ENCODE measurements around the gene TMTC2.

TMTC2 gene

GRCh38 chr12:82874945-82875344 lies 188.2 kb downstream of the TMTC2 start:
- in situ Hi-C loops (cut with MboI; ENCODE audit: low sequenced_read_pairs), result no loop called here

GRCh38 chr12:82876075-82876474 lies 189.4 kb downstream of the TMTC2 start:
- in situ Hi-C loops (cut with MboI; ENCODE audit: low sequenced_read_pairs), result no loop called here

- in situ Hi-C loops (cut with MboI; ENCODE audit: low sequenced_read_pairs), result no loop called here
Observed at GRCh38 chr12:82877963-82878362, 191.3 kb downstream of the TMTC2 start.

- in situ Hi-C loops (cut with MboI; ENCODE audit: low sequenced_read_pairs), result no loop called here
Observed at GRCh38 chr12:82880442-82880901, 193.8 kb downstream of the TMTC2 start.

GRCh38 chr12:82883394-82884355 lies 197.0 kb downstream of the TMTC2 start:
- in situ Hi-C loops (cut with MboI; ENCODE audit: low sequenced_read_pairs), result no loop called here

- in situ Hi-C loops (cut with MboI; ENCODE audit: low sequenced_read_pairs), result no loop called here
Observed at GRCh38 chr12:82886671-82887340, 200.1 kb downstream of the TMTC2 start.

- in situ Hi-C loops (cut with MboI; ENCODE audit: low sequenced_read_pairs), result no loop called here
Observed at GRCh38 chr12:82893896-82894295, 207.2 kb downstream of the TMTC2 start.

- in situ Hi-C loops (cut with MboI; ENCODE audit: low sequenced_read_pairs), result no loop called here
Observed at GRCh38 chr12:82896277-82896676, 209.6 kb downstream of the TMTC2 start.

- in situ Hi-C loops (cut with MboI; ENCODE audit: low sequenced_read_pairs), result no loop called here
Observed at GRCh38 chr12:82896979-82897378, 210.3 kb downstream of the TMTC2 start.

- in situ Hi-C loops (cut with MboI; ENCODE audit: low sequenced_read_pairs), result no loop called here
Observed at GRCh38 chr12:82898441-82898840, 211.7 kb downstream of the TMTC2 start.

GRCh38 chr12:82904219-82904790 lies 217.6 kb downstream of the TMTC2 start:
- in situ Hi-C loops (cut with MboI; ENCODE audit: low sequenced_read_pairs), result no loop called here

GRCh38 chr12:82910246-82910893 lies 223.7 kb downstream of the TMTC2 start:
- in situ Hi-C loops (cut with MboI; ENCODE audit: low sequenced_read_pairs), result no loop called here

GRCh38 chr12:82912406-82912805 lies 225.7 kb downstream of the TMTC2 start:
- in situ Hi-C loops (cut with MboI; ENCODE audit: low sequenced_read_pairs), result no loop called here

- in situ Hi-C loops (cut with MboI; ENCODE audit: low sequenced_read_pairs), result no loop called here
Observed at GRCh38 chr12:82919388-82920054, 232.8 kb downstream of the TMTC2 start.

- in situ Hi-C loops (cut with MboI; ENCODE audit: low sequenced_read_pairs), result no loop called here
Observed at GRCh38 chr12:82923935-82924334, 237.2 kb downstream of the TMTC2 start.

GRCh38 chr12:82926630-82927029 lies 239.9 kb downstream of the TMTC2 start:
- in situ Hi-C loops (cut with MboI; ENCODE audit: low sequenced_read_pairs), result no loop called here

GRCh38 chr12:82930301-82930700 lies 243.6 kb downstream of the TMTC2 start:
- in situ Hi-C loops (cut with MboI; ENCODE audit: low sequenced_read_pairs), result no loop called here

- in situ Hi-C loops (cut with MboI; ENCODE audit: low sequenced_read_pairs), result no loop called here
Observed at GRCh38 chr12:82931349-82932116, 244.8 kb downstream of the TMTC2 start.

GRCh38 chr12:82937151-82937550 lies 250.4 kb downstream of the TMTC2 start:
- in situ Hi-C loops (cut with MboI; ENCODE audit: low sequenced_read_pairs), result no loop called here

GRCh38 chr12:82942521-82942920 lies 255.8 kb downstream of the TMTC2 start:
- in situ Hi-C loops (cut with MboI; ENCODE audit: low sequenced_read_pairs), result no loop called here

Data from HL-60/S4 treated with phorbol 12-myristate 13-acetate at 8.2 ng/mL for 4 days and 3 days (cell line).